DND-41 (cell line): ENCODE results near the gene HELZ2.

Source experiments
- CTCF ChIP-seq: IDR thresholded peaks from 2 replicates; pipeline ENCODE4 v1.5.1; 2012; ENCODE audit warnings: borderline replicate concordance, low read length, moderate library complexity, mild to moderate bottlenecking; ENCODE audit not compliant: poor library complexity, severe bottlenecking; ENCODE audit errors: extremely low read depth
- EZH2 ChIP-seq: IDR thresholded peaks from 3 replicates; pipeline ENCODE4 v1.6.1; 2012; ENCODE audit warnings: borderline replicate concordance, low read depth, mild to moderate bottlenecking, moderate library complexity, low read length, inconsistent platforms; ENCODE audit not compliant: severe bottlenecking

- TF ChIP-seq CTCF (no peak), EZH2 (no peak)
Measured at GRCh38 chr20:63525185-63525584, 48.9 kb downstream of the HELZ2 start.
